A673 (cell line): ENCODE measurements around the gene COX6A2. TPM values are rescaled to one million over a fixed set of nuclear protein-coding genes. Genes with fewer than 3 reads are reported as not detected.

ENCODE experiments used
- BruUV-seq: library from RNA; stranded (reverse); fragments of 400-500 nt; replicated peaks from 2 replicates; lab custom pipeline; 2021; lab: Mats Ljungman, UMichigan
- CTCF ChIA-PET: fragments of 300-600 bp; sonication (Branson Sonifier 250); formaldehyde crosslinking; loops from one replicate; lab custom pipeline; 2022; ENCODE audit warnings: antibody characterized with exemption; lab: Charles Lee
- POLR2A ChIA-PET: fragments of 300-600 bp; sonication (Branson Sonifier 250); formaldehyde crosslinking; loops from one replicate; lab custom pipeline; 2022; ENCODE audit warnings: antibody characterized with exemption; ENCODE audit not compliant: low non-redundant PET; lab: Charles Lee
- DNase-seq: peaks from one replicate; pipeline ENCODE4 v3.0.0-alpha.2; 2015; ENCODE audit warnings: low spot score
- H3K27ac ChIP-seq: fragments of 200-600 bp; sonication (generic); 2 replicates; pipeline ENCODE4 v1.5.1; 2016; ENCODE audit warnings: mixed run types, low read depth, mild to moderate bottlenecking, mixed read lengths, antibody characterized with exemption, low read length; ENCODE audit not compliant: poor library complexity, severe bottlenecking
- H3K27me3 ChIP-seq: fragments of 200-600 bp; sonication (generic); replicated peaks from 2 replicates; pipeline ENCODE4 v1.6.1; 2017; ENCODE audit warnings: mixed run types, low read depth, mild to moderate bottlenecking, mixed read lengths, antibody characterized with exemption, low read length; ENCODE audit not compliant: insufficient read depth, poor library complexity
- H3K36me3 ChIP-seq: fragments of 200-600 bp; sonication (generic); 2 replicates; pipeline ENCODE4 v1.6.1; 2016; ENCODE audit warnings: mixed run types, mild to moderate bottlenecking, mixed read lengths, antibody characterized with exemption, low read length; ENCODE audit not compliant: insufficient read depth, poor library complexity, severe bottlenecking
- H3K4me1 ChIP-seq: fragments of 200-600 bp; sonication (generic); 2 replicates; pipeline ENCODE4 v1.6.1; 2017; ENCODE audit warnings: mixed run types, mild to moderate bottlenecking, mixed read lengths, antibody characterized with exemption, low read length; ENCODE audit not compliant: insufficient read depth, poor library complexity, severe bottlenecking
- H3K4me3 ChIP-seq: fragments of 200-600 bp; sonication (generic); 2 replicates; pipeline ENCODE4 v1.5.1; 2016; ENCODE audit warnings: low read depth, mixed run types, mild to moderate bottlenecking, mixed read lengths, low read length; ENCODE audit not compliant: poor library complexity, severe bottlenecking
- H3K9me3 ChIP-seq: fragments of 200-600 bp; sonication (generic); 2 replicates; pipeline ENCODE4 v1.6.1; 2016; ENCODE audit warnings: mixed run types, low read depth, mild to moderate bottlenecking, mixed read lengths, antibody characterized with exemption, low read length; ENCODE audit not compliant: poor library complexity, severe bottlenecking
- CTCF ChIP-seq: fragments of 300-800, 200-600 bp; sonication (generic); conservative IDR thresholded peaks from 2 replicates; pipeline ENCODE4 v1.5.1; 2017; ENCODE audit warnings: low read depth, mild to moderate bottlenecking, antibody characterized with exemption, low read length, moderate library complexity, mixed read lengths
- EZH2 ChIP-seq: fragments of 200-600 bp; sonication (generic); IDR thresholded peaks from 2 replicates; pipeline ENCODE4 v1.6.1; 2017; ENCODE audit warnings: borderline replicate concordance, low read depth, mild to moderate bottlenecking, mixed read lengths, antibody characterized with exemption, low read length; ENCODE audit not compliant: poor library complexity, severe bottlenecking
- intact Hi-C: fragments of 100-400 bp; cut with micrococcal nuclease; formaldehyde crosslinking; loops from one replicate; pipeline ENCODE4 v1.10.0; 2022; ENCODE audit not compliant: unreplicated experiment
- total RNA-seq: library from RNA; stranded (reverse); gene quantifications from 2 replicates; pipeline ENCODE4 v1.2.3, GENCODE V29; 2021

COX6A2 gene
- total RNA-seq, 1 experiment from 2014 or later: not detected

GRCh38 chr16:31473264-31473984, 45.3 kb upstream of the COX6A2 start:
- no peaks in the 10 kb centered on the region for H3K36me3 ChIP-seq
- ChIA-PET POLR2A (no interaction called here), CTCF (no interaction called here)
- H3K4me1 ChIP-seq: no peaks in the 10 kb centered on the region
- H3K9me3 ChIP-seq: no peaks in the 10 kb centered on the region
- H3K27ac ChIP-seq: no peak overlapping the region
- no peaks in the 10 kb centered on the region for H3K27me3 ChIP-seq
- no peak overlapping the region for H3K4me3 ChIP-seq
- DNase-seq: no peak
- intact Hi-C loops: no loop called here
- no peak for TF ChIP-seq EZH2
- TF ChIP-seq CTCF: no peak
- BruUV-seq: no TSS peak

- Histone ChIP-seq H3K4me3 (peak overlapping the region; percentile 60), H3K36me3 (no peaks in the 10 kb centered on the region), H3K9me3 (no peaks in the 10 kb centered on the region), H3K27ac (no peak overlapping the region), H3K27me3 (no peaks in the 10 kb centered on the region), H3K4me1 (no peaks in the 10 kb centered on the region)
- DNase-seq: peak; percentile 84
- ChIA-PET CTCF (no interaction called here), POLR2A (no interaction called here)
- no TSS peak for BruUV-seq
- intact Hi-C loops: no loop called here
- TF ChIP-seq CTCF (peak; percentile 75), EZH2 (no peak)
Measured at GRCh38 chr16:31472709-31473203, 44.6 kb upstream of the COX6A2 start.

- CTCF ChIA-PET: interaction anchor here (0.6 kb wide), 2 partner anchors 11 to 545 kb away, joined by 4 read pairs; no protein-coding TSS in a partner anchor
- no peaks in the 10 kb centered on the region for H3K27me3 ChIP-seq
- intact Hi-C loops: no loop called here
- H3K27ac ChIP-seq: no peak within 1 kb of the TSS
- POLR2A ChIA-PET: no interaction called here
- no peak for DNase-seq
- no peaks in the 10 kb centered on the region for H3K36me3 ChIP-seq
- BruUV-seq: no TSS peak
- H3K4me3 ChIP-seq: peak within 1 kb of the TSS; percentile 60
- no peaks in the 10 kb centered on the region for H3K4me1 ChIP-seq
- H3K9me3 ChIP-seq: no peaks in the 10 kb centered on the region
- no peak for TF ChIP-seq EZH2
- TF ChIP-seq CTCF: no peak
Measured at GRCh38 chr16:31471875-31472708, 43.9 kb upstream of the COX6A2 start, which contains the start of gene TGFB1I1. Gene TGFB1I1, plus strand, starts transcription at chr16:31472152. Its CDS starts 37 bp downstream, at chr16:31472189.
